HEK293 (cell line): ENCODE data around the gene TP53BP2.
A peak's percentile ranks its signal among the peaks of the same experiment; 100 is the strongest.

ENCODE experiments used
- IKZF3 ChIP-seq: fragments of 450-650 bp; IDR thresholded peaks from 2 replicates; pipeline ENCODE4 v1.5.0; 2018; ENCODE audit warnings: missing biosample characterization, mild to moderate bottlenecking, missing genetic modification characterization, moderate library complexity
- INSM2 ChIP-seq: fragments of 450-650 bp; formaldehyde crosslinking; IDR thresholded peaks from 2 replicates; pipeline ENCODE4 v1.5.1; 2016; ENCODE audit warnings: missing biosample characterization, missing genetic modification characterization
- MEIS1 ChIP-seq: sonication (generic); formaldehyde crosslinking; IDR thresholded peaks from 2 replicates; pipeline ENCODE4 v1.8.1; 2022; ENCODE audit warnings: missing genetic modification reagents, mild to moderate bottlenecking, borderline replicate concordance
- PATZ1 ChIP-seq: fragments of 450-650 bp; formaldehyde crosslinking; IDR thresholded peaks from 2 replicates; pipeline ENCODE4 v1.5.1; 2016; ENCODE audit warnings: missing biosample characterization, missing genetic modification characterization
- SP7 ChIP-seq: fragments of 450-650 bp; formaldehyde crosslinking; IDR thresholded peaks from 2 replicates; pipeline ENCODE4 v1.5.1; 2016; ENCODE audit warnings: missing biosample characterization, missing genetic modification characterization
- ZBTB20 ChIP-seq: fragments of 450-650 bp; formaldehyde crosslinking; IDR thresholded peaks from 2 replicates; pipeline ENCODE4 v1.5.1; 2016; ENCODE audit warnings: missing biosample characterization, missing genetic modification characterization
- ZBTB26 ChIP-seq: fragments of 450-650 bp; formaldehyde crosslinking; optimal IDR thresholded peaks from 2 replicates; pipeline ENCODE3; 2016; ENCODE audit warnings: missing biosample characterization, mild to moderate bottlenecking, missing genetic modification characterization
- ZBTB49 ChIP-seq: fragments of 450-650 bp; formaldehyde crosslinking; IDR thresholded peaks from 2 replicates; pipeline ENCODE4 v1.5.1; 2016; ENCODE audit warnings: missing biosample characterization, missing genetic modification characterization, low read depth
- ZBTB6 ChIP-seq: fragments of 450-650 bp; formaldehyde crosslinking; IDR thresholded peaks from 2 replicates; pipeline ENCODE4 v1.5.1; 2017; ENCODE audit warnings: missing biosample characterization, missing genetic modification characterization
- ZBTB7A ChIP-seq: fragments of 450-650 bp; formaldehyde crosslinking; IDR thresholded peaks from 2 replicates; pipeline ENCODE4 v1.5.1; 2016; ENCODE audit warnings: low read depth, missing biosample characterization, missing genetic modification characterization
- ZNF146 ChIP-seq: fragments of 450-650 bp; formaldehyde crosslinking; IDR thresholded peaks from 2 replicates; pipeline ENCODE4 v1.5.1; 2016; ENCODE audit warnings: missing biosample characterization, missing genetic modification characterization
- ZNF350 ChIP-seq: fragments of 450-650 bp; formaldehyde crosslinking; IDR thresholded peaks from 2 replicates; pipeline ENCODE4 v1.5.0; 2017; ENCODE audit warnings: missing biosample characterization, mild to moderate bottlenecking, missing genetic modification characterization
- ZNF362 ChIP-seq: fragments of 450-650 bp; formaldehyde crosslinking; IDR thresholded peaks from 2 replicates; pipeline ENCODE4 v1.5.1; 2016; ENCODE audit warnings: missing biosample characterization, missing genetic modification characterization
- ZNF366 ChIP-seq: fragments of 450-650 bp; formaldehyde crosslinking; conservative IDR thresholded peaks from 2 replicates; pipeline ENCODE4 v1.5.1; 2016; ENCODE audit warnings: missing biosample characterization, missing genetic modification characterization
- ZNF423 ChIP-seq: fragments of 450-650 bp; formaldehyde crosslinking; IDR thresholded peaks from 2 replicates; pipeline ENCODE4 v1.5.1; 2016; ENCODE audit warnings: missing biosample characterization, missing genetic modification characterization
- ZNF449 ChIP-seq: fragments of 450-650 bp; formaldehyde crosslinking; IDR thresholded peaks from 2 replicates; pipeline ENCODE4 v1.5.1; 2017; ENCODE audit warnings: missing biosample characterization, mild to moderate bottlenecking, missing genetic modification characterization, moderate library complexity
- ZNF473 ChIP-seq: fragments of 450-650 bp; formaldehyde crosslinking; IDR thresholded peaks from 2 replicates; pipeline ENCODE4 v1.5.1; 2017; ENCODE audit warnings: missing biosample characterization, missing genetic modification characterization
- ZNF513 ChIP-seq: fragments of 450-650 bp; IDR thresholded peaks from 2 replicates; pipeline ENCODE4 v1.5.1; 2018; ENCODE audit warnings: missing biosample characterization, missing genetic modification characterization
- ZNF558 ChIP-seq: fragments of 450-650 bp; formaldehyde crosslinking; IDR thresholded peaks from 2 replicates; pipeline ENCODE4 v1.5.1; 2016; ENCODE audit warnings: missing biosample characterization, missing genetic modification characterization
- ZNF596 ChIP-seq: fragments of 450-650 bp; IDR thresholded peaks from 2 replicates; pipeline ENCODE4 v1.5.0; 2018; ENCODE audit warnings: missing biosample characterization, mild to moderate bottlenecking, missing genetic modification characterization, moderate library complexity
- ZNF600 ChIP-seq: fragments of 450-650 bp; formaldehyde crosslinking; IDR thresholded peaks from 2 replicates; pipeline ENCODE4 v1.5.1; 2016; ENCODE audit warnings: missing biosample characterization, missing genetic modification characterization
- ZNF660 ChIP-seq: fragments of 450-650 bp; IDR thresholded peaks from 2 replicates; pipeline ENCODE4 v1.5.1; 2018; ENCODE audit warnings: missing biosample characterization, mild to moderate bottlenecking, missing genetic modification characterization
- ZNF707 ChIP-seq: fragments of 450-650 bp; formaldehyde crosslinking; IDR thresholded peaks from 2 replicates; pipeline ENCODE4 v1.5.1; 2016; ENCODE audit warnings: missing biosample characterization, missing genetic modification characterization
- ZNF76 ChIP-seq: fragments of 450-650 bp; formaldehyde crosslinking; IDR thresholded peaks from 2 replicates; pipeline ENCODE4; 2016; ENCODE audit warnings: low read depth, missing biosample characterization, missing genetic modification characterization, borderline replicate concordance
- ZXDB ChIP-seq: fragments of 450-650 bp; formaldehyde crosslinking; IDR thresholded peaks from 2 replicates; pipeline ENCODE4 v1.5.1; 2016; ENCODE audit warnings: missing biosample characterization, missing genetic modification characterization

TP53BP2 gene

GRCh38 chr1:223771814-223772770, 73.7 kb downstream of the TP53BP2 start (continued):
- TF ChIP-seq ZNF600 (tag by site-specific recombination) (no peak; the same call in 1 of the 2 replicates), PATZ1 (tag by site-specific recombination) (peak; percentile 79), MEIS1 (CRISPR knock-in tag) (no peak), ZBTB6 (tag by site-specific recombination) (peak; percentile 41; the same call in 1 of the 2 replicates), ZNF660 (tag by site-specific recombination) (peak; percentile 86), ZBTB26 (tag by site-specific recombination) (no peak), ZNF513 (tag by site-specific recombination) (no peak), ZNF366 (peak; percentile 98), ZBTB7A (tag by site-specific recombination) (no peak), ZNF423 (tag by site-specific recombination) (no peak), IKZF3 (peak; percentile 67), ZBTB49 (no peak), ZXDB (tag by site-specific recombination) (peak; percentile 67), ZNF558 (tag by site-specific recombination) (peak; percentile 68; the same call in 1 of the 2 replicates), ZNF76 (no peak), ZNF362 (peak; percentile 35; the same call in 1 of the 2 replicates), ZNF449 (tag by site-specific recombination) (peak; percentile 55; the same call in 1 of the 2 replicates), ZNF596 (no peak), ZNF707 (no peak), ZNF350 (tag by site-specific recombination) (no peak), ZNF473 (tag by site-specific recombination) (no peak), ZBTB20 (tag by site-specific recombination) (peak; percentile 32; the same call in 1 of the 2 replicates), INSM2 (tag by site-specific recombination) (peak; percentile 68; the same call in 1 of the 2 replicates), ZNF146 (tag by site-specific recombination) (0 out of 2 replicates have a peak, but pooled peaks have one; percentile 28), SP7 (tag by site-specific recombination) (peak; percentile 92)
